ENCODE data around the gene CLCN2. TPM values are rescaled to one million over a fixed set of nuclear protein-coding genes. Genes with fewer than 3 reads are reported as not detected.

CLCN2 gene
- polyA plus RNA-seq, 2 of the 4 experiments (the other 2 are of a cell fraction): 2.2 to 5.4 TPM

DNA sequence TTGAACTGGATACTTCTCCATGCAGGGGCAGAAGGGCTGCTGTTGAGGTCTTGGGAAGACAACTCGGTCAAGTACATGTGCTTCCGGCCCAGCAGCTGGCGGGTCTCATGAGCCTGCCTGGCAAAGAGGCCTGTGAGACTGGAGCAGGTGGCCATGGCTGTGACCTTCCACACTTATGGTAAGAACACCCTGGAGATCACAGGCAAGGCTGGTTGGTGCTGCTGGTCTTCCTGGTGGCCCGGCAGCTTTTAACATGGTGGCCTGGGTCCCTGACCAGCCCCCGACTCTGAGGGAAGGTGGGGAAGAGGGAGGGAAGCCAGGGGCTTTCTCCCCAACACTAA lies 33.9 kb upstream of the CLCN2 start:
- DNase-seq (ENCODE audit: low read depth in 1 of 2, low spot score in 1 of 2) (no peak), ATAC-seq (no peak), FAIRE-seq (no peak)
- CTCF ChIA-PET: interaction anchor here (1.5 to 7.2 kb wide), 2 partner anchors 23 to 119 kb away, joined by 5 to 38 read pairs; no protein-coding TSS in a partner anchor
- Histone ChIP-seq H3K4me1 (0 out of 3 replicates have a peak, but pooled peaks cover 3% of the 10 kb centered on the region), H3K27ac (no peak overlapping the region), H3K4me2 (no peak overlapping the region), H3K9me3 (no peaks in the 10 kb centered on the region), H3K4me3 (no peak overlapping the region)
- TF ChIP-seq ESRRA (IDR thresholded peaks at IDR 0.05; ENCODE audit: borderline replicate concordance, low read length): no peak
- TF ChIP-seq KDM5A (IDR thresholded peaks at IDR 0.05): no peak
- POLR2A ChIA-PET: no interaction called here
- 60% methylated on average over 5 of the region's 5 CpGs for WGBS (ENCODE audit: missing lambda C conversion rate)

GRCh38 chr3:184391266-184391665 lies 29.9 kb upstream of the CLCN2 start:
- TF ChIP-seq RFX5 (IDR thresholded peaks at IDR 0.05): no peak
- TF ChIP-seq ELK1 (IDR thresholded peaks at IDR 0.05; ENCODE audit: low read depth, low read length): no peak
- TF ChIP-seq CHD4 (IDR thresholded peaks at IDR 0.05; ENCODE audit: borderline replicate concordance): no peak
- no peak for TF ChIP-seq MAFK (IDR thresholded peaks at IDR 0.05; ENCODE audit: partially characterized antibody)
- TF ChIP-seq, protein P1, sequence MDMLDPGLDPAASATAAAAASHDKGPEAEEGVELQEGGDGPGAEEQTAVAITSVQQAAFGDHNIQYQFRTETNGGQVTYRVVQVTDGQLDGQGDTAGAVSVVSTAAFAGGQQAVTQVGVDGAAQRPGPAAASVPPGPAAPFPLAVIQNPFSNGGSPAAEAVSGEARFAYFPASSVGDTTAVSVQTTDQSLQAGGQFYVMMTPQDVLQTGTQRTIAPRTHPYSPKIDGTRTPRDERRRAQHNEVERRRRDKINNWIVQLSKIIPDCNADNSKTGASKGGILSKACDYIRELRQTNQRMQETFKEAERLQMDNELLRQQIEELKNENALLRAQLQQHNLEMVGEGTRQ (IDR thresholded peaks at IDR 0.05): no peak
- no peak for TF ChIP-seq JUN (IDR thresholded peaks at IDR 0.05)
- TF ChIP-seq HMGXB4 (CRISPR knock-in tag; IDR thresholded peaks at IDR 0.05; ENCODE audit: borderline replicate concordance): no peak
- TF ChIP-seq NFE2L2 (conservative IDR thresholded peaks at IDR 0.05; ENCODE audit: low read length): no peak
- TF ChIP-seq ESRRA (IDR thresholded peaks at IDR 0.05; ENCODE audit: borderline replicate concordance, low read length): no peak
- TF ChIP-seq NPAS2 (CRISPR knock-in tag; IDR thresholded peaks at IDR 0.05; ENCODE audit: borderline replicate concordance): no peak
- TF ChIP-seq GATA3 (IDR thresholded peaks at IDR 0.05; ENCODE audit: borderline replicate concordance): no peak
- no peak for TF ChIP-seq SREBF2 (IDR thresholded peaks at IDR 0.05)
- TF ChIP-seq MAZ (IDR thresholded peaks at IDR 0.05; ENCODE audit: borderline replicate concordance, low read depth, low read length): no peak
- TF ChIP-seq FOXS1 (CRISPR knock-in tag; IDR thresholded peaks at IDR 0.05): no peak
- no peak for TF ChIP-seq KDM1A (IDR thresholded peaks at IDR 0.05; ENCODE audit: low read depth)
- TF ChIP-seq, protein P2, sequence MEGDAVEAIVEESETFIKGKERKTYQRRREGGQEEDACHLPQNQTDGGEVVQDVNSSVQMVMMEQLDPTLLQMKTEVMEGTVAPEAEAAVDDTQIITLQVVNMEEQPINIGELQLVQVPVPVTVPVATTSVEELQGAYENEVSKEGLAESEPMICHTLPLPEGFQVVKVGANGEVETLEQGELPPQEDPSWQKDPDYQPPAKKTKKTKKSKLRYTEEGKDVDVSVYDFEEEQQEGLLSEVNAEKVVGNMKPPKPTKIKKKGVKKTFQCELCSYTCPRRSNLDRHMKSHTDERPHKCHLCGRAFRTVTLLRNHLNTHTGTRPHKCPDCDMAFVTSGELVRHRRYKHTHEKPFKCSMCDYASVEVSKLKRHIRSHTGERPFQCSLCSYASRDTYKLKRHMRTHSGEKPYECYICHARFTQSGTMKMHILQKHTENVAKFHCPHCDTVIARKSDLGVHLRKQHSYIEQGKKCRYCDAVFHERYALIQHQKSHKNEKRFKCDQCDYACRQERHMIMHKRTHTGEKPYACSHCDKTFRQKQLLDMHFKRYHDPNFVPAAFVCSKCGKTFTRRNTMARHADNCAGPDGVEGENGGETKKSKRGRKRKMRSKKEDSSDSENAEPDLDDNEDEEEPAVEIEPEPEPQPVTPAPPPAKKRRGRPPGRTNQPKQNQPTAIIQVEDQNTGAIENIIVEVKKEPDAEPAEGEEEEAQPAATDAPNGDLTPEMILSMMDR (IDR thresholded peaks at IDR 0.05): no peak
- TF ChIP-seq HOXB13 (CRISPR knock-in tag; IDR thresholded peaks at IDR 0.05; ENCODE audit: low read depth): no peak
- no peak for TF ChIP-seq CEBPB (IDR thresholded peaks at IDR 0.05)
- TF ChIP-seq JUNB (IDR thresholded peaks at IDR 0.05): no peak
- Histone ChIP-seq H3K4me2 (no peak overlapping the region), H3K4me1 (no peaks in the 10 kb centered on the region), H3K27ac (no peak overlapping the region), H3K4me3 (no peak overlapping the region), H3K9me3 (no peaks in the 10 kb centered on the region)
- FAIRE-seq (no peak), ATAC-seq (no peak), DNase-seq (ENCODE audit: low read depth in 1 of 2, low spot score in 1 of 2) (no peak)
- 49% methylated on average over 3 of the region's 3 CpGs for WGBS (ENCODE audit: missing lambda C conversion rate)
- ChIA-PET CTCF (interaction anchor here (7.2 kb wide), 1 partner anchor 19 kb away, joined by 38 read pairs; no protein-coding TSS in a partner anchor), POLR2A (no interaction called here)

Measured in A549 (cell line).